ENCODE measurements around the gene RAB28.

- TF ChIP-seq GATA3 (IDR thresholded peaks at IDR 0.05; ENCODE audit: low read depth, low read length) (no peak), GATA2 (IDR thresholded peaks at IDR 0.05; ENCODE audit: low read depth, low read length) (no peak)
Measured at GRCh38 chr4:13411942-13412341, 72.2 kb downstream of the RAB28 start.
